Rectal smooth muscle tissue (tissue), 1 donor: ENCODE results near the gene ELL.

Source experiments
- H3K27ac ChIP-seq: one replicate; pipeline ENCODE4 v1.7.0; 2013; ENCODE audit warnings: low read depth, low read length, inconsistent platforms
- H3K27me3 ChIP-seq: one replicate; pipeline ENCODE4 v1.7.0; 2013; ENCODE audit warnings: low read length; ENCODE audit not compliant: control insufficient read depth, insufficient read depth
- H3K36me3 ChIP-seq: one replicate; pipeline ENCODE4 v1.7.0; 2013; ENCODE audit warnings: low read length; ENCODE audit not compliant: control insufficient read depth, insufficient read depth
- H3K4me1 ChIP-seq: one replicate; pipeline ENCODE4 v1.7.0; 2013; ENCODE audit warnings: low read length; ENCODE audit not compliant: control insufficient read depth, insufficient read depth
- H3K4me3 ChIP-seq: one replicate; pipeline ENCODE4 v1.7.0; 2013; ENCODE audit warnings: low read length
- H3K9ac ChIP-seq: one replicate; pipeline ENCODE4 v1.7.0; 2013; ENCODE audit warnings: low read length

Gene ELL

DNA sequence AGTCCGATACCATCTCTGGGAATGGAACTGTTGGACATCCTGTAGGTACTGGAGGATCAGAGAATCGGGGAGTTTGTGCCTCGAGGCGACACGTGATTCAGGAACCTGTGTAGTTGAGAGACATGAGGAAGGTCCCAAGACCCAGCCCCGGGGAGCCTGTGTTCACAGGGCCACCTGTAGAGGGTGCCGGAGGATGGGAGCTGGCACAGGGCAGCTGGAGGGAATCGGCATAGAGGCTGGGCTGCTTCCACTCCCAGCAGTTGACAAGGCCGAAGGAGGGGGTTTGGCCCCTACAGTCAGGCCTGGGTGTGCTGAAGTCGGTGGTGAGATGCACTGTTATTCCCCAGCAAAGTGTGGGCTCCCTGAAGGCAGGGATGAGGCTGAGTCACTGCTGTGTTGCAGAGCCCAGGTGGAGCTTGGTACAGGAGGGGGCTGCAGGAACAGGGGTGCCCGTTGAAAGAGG, 81.4 kb downstream of the ELL start:
- Histone ChIP-seq H3K4me3 (no peak overlapping the region), H3K27ac (no peak overlapping the region), H3K27me3 (peaks cover 3% of the 10 kb centered on the region), H3K9ac (no peak overlapping the region), H3K36me3 (peaks cover 6% of the 10 kb centered on the region), H3K4me1 (peaks cover 3% of the 10 kb centered on the region)

DNA sequence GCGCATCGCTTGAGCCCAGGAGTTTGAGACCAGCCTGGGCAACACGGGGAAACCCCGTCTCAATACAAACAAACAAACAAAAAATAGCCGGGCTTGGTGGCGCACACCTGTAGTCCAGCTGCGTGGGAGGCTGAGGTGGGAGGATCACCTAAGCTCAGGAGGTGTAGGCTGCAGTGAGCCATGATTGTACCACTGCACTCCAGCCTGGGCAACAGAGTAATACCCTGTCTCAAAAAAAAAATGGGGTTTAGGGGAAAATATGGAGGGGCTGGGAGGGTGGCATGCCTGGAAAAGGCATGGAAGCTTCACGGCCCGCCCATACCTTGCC, 82.0 kb downstream of the ELL start:
- H3K4me1 ChIP-seq = peaks cover 3% of the 10 kb centered on the region
- peaks cover 5% of the 10 kb centered on the region for H3K36me3 ChIP-seq
- no peak overlapping the region for H3K9ac ChIP-seq
- H3K27ac ChIP-seq = no peak overlapping the region
- peaks cover 3% of the 10 kb centered on the region for H3K27me3 ChIP-seq
- H3K4me3 ChIP-seq = no peak overlapping the region

DNA sequence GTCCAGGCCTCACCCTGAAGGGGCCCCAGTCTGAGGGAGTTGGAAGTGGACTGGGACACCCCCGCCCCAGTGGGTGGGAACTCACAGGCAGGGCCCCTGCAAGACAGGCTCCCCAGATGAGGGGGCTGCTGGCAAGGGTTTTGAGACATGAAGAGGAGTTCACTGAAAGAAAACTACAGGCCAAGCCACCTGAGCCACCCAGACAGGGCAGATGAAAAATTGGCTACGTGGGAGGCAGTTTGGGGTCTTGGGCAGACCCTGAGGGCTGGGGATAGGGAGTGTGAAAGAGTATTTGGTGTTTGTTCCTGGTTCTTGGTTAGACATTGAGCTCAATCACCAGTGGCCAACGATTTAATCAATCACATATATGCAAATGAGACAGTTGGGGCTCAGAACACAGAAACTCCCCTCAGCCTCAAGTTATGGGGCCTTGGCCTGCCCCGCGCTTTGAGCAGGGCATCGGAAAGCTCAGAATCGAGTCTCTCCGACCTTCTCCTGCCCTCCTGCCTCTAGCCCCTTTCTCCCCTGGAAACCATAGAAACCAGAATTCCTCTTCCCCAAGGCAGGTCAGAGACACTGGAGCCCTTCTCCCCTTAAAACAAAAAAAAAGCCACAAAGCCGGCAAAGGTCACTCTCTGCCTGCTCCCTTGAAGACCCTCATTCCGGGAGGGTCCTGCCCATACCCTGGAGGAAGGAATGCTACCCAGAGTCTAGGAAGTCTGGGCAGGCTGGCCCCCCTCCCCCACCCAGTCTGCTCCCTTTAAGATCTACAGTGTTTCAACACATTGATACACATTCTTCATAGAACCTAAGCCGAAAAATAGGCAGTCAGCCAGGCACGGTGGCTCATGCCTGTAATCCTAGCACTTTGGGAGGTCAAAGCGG, 82.6 kb downstream of the ELL start:
- peaks cover 3% of the 10 kb centered on the region for H3K4me1 ChIP-seq
- H3K27me3 ChIP-seq = peaks cover 3% of the 10 kb centered on the region
- H3K36me3 ChIP-seq = no peaks in the 10 kb centered on the region
- no peak overlapping the region for H3K27ac ChIP-seq
- no peak overlapping the region for H3K4me3 ChIP-seq
- H3K9ac ChIP-seq = no peak overlapping the region

DNA sequence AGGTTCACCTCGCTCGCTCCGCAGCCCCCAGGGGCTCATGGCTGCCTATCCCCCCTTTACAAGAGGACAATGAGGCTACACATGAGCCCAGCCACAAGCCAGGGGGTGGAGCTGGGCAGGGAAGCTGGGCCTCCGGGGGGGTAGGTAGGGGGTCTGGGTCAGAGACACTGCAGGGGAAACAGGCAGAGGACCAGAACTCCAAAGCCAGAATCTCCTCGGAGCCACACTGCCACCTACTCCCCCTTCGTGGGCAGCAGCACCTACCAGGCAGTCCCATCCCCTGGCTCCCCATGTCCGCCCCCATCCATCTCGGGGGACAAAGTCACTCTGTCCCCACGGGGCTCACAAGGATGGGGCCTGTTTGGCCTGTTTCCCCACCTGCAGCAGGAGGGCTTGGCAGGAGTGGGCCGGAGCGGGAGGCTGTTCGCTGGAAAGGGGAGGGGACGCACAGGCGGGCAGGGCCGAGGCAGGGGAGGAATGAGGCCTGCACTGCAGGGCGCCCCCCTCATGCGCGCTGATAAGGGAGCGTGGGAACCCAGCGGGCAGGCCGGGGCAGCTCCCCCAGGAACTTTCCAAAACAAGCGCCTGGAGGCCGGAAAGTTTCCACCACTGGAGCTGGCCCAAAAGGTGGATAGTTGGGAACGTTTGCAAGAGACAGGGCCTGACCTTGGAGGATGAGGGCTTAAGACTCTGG, 83.4 kb downstream of the ELL start:
- Histone ChIP-seq H3K36me3 (no peaks in the 10 kb centered on the region), H3K9ac (no peak overlapping the region), H3K4me1 (peaks cover 3% of the 10 kb centered on the region), H3K27me3 (peaks cover 3% of the 10 kb centered on the region), H3K4me3 (peak overlapping the region; percentile 44), H3K27ac (no peak overlapping the region)

DNA sequence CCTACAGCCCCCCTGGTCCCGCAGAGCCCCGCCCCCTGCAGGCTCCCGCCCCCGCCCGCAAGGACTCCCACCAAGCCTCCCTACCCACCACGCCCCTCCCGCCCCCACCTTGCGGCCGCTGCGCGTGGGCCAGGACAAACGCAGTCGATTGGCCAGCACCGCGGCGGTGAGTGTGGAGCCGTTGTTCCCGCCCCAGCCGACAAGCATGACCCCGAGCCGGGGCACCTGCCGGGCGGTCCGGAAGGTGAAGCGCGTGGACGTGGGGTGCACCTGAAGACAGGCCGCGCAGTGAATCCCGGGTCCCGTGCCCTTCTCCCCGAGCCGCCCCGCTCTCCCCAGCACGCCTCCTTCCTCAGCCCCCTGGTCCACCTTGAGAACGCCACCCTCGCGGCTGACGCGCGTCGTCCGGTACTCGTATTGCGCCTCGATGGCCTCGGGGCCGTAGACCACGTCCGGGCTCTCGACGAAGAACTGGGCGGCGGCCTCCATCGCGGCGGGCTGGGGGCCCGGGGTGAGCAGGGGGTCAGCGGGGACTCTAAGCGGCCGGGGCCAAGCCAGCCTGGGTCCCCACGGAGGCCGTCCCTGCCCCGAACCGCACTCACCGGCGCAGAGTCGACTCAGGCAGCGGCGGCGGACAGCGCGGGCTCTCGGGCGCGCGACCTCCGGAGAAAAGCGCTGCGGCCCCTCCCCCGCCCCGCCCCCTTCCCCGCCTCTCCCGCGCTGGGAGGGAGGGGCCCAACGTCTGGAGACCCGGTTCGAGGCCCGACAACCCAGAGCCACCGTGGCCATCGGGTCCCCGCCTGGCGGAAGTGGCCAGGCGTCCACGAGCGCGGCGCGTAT, 84.2 kb downstream of the ELL start, which contains the start of gene ISYNA1:
Gene ISYNA1, minus strand, starts transcription at position 643 of the 840 bp plus-strand sequence. Its CDS starts 154 bp downstream, at position 489.
- no peak within 1 kb of the TSS for H3K9ac ChIP-seq
- H3K27ac ChIP-seq = no peak within 1 kb of the TSS
- H3K27me3 ChIP-seq = peaks cover 3% of the 10 kb centered on the region
- no peaks in the 10 kb centered on the region for H3K36me3 ChIP-seq
- peaks cover 3% of the 10 kb centered on the region for H3K4me1 ChIP-seq
- peak within 1 kb of the TSS; percentile 65 for H3K4me3 ChIP-seq

DNA sequence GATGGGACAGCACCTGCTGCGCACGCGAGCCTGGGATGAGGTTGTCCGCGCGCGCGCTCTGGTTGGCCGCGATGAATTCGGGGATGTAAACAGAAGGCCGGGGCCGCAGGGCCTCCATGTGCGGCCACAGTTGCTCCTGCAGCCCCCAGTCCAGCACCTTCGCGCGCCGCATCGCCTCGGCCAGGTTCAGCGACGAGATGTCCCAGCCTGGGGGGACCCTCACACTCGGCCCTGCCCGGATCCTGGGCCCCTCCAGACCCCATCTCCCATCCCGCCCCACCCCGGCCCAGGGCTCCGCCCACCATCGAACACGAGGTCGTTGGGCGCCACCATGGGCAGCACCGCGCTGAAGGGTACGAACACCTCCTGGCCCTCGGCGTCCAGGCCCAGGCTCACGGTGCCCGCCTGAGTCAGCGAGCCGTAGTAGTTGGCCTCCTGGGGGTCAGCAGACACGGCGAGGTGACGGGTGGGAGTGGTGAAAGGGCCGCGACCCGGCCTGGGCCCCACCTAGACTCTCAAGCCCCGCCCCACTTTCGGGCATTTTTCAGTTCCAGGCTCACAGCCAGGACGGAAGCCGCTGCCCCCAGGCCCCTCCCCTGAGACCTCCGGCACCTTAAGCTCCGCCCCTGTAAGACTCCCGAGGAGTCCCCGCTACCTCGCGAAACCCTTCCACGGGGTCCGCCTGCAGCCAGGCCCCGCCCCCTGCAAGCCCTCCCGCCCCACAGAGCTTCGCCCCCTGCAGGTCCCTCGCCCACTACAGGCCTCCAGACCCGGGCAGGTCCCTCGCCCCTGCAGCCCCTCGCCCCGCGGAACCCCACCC, 85.0 kb downstream of the ELL start:
- Histone ChIP-seq H3K4me3 (peak overlapping the region; percentile 65), H3K36me3 (no peaks in the 10 kb centered on the region), H3K27ac (no peak overlapping the region), H3K9ac (no peak overlapping the region), H3K27me3 (peaks cover 3% of the 10 kb centered on the region), H3K4me1 (peaks cover 3% of the 10 kb centered on the region)

DNA sequence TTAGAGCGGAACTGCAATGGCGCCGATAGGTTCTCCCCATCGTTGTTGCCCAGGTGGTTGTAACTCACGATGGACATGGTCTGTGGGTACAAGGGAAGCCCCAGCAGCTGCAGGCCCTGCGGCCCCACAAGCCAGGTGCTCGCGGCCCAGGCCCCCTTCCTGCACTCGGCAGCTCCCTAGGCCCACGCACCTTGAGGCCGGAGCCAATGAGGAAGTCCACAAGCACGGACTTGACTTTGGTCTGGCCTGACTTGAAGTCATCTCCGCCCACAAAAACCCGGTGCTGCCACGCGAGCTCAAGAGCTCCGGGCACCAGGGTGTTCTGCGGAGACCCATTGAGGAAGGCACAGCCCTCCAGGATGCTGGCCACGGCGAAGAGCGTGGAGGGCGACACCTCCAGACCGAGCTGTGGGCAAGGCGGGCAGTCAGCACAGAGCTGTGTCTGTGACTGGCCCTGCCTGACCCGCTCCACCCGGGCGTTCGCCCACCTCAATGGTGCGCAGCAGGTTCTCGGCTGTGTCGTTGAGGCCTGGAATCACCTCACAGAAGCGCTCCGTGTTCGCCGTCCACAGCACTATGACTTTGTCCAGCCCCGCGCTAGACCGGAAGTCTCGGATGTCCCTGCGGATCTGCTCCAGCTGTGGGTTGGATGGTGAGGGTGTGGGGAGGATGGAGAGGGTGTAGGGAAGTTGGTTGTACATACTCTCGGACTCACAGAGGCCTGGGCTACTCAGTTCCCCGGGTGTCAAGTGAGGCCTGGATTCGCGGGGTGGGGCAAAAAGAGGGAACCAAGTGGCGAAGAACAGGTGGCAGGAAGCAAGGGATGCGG, 85.8 kb downstream of the ELL start:
- H3K36me3 ChIP-seq = no peaks in the 10 kb centered on the region
- peaks cover 3% of the 10 kb centered on the region for H3K4me1 ChIP-seq
- no peak overlapping the region for H3K4me3 ChIP-seq
- peaks cover 3% of the 10 kb centered on the region for H3K27me3 ChIP-seq
- H3K9ac ChIP-seq = no peak overlapping the region
- H3K27ac ChIP-seq = no peak overlapping the region

DNA sequence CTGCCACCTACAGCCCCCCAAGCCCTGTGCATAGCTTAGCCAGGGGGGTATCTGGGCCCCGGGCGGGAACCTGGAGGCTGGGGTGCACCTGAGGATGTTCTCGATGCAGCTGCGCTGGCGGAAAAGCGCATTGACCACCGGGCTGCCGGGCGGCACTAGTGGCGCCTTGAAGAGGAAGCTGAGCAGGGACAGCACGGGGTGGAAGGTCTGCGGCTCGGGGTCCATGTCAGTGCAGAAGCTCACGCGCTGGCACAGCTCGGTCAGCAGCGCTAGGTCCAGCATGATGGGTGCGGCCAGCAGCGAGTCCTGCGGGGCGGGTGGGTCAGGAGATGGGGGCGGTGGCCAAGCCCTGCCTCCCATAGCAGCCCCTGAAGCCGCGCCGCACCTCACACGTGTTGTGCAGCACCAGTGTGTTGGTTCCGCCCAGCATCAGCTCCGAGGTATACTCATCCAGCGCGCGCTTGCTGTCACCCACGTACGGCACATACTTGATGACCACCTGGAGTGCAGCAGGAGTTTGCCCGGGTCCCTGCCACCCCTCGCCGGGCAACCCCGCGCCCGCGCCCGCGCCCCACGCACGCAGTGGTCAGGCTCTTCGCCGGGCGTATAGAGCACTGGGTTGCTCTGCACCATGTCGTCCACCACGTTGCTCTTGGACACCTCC, 86.6 kb downstream of the ELL start:
- Histone ChIP-seq H3K9ac (no peak overlapping the region), H3K27me3 (peaks cover 3% of the 10 kb centered on the region), H3K4me1 (peaks cover 3% of the 10 kb centered on the region), H3K27ac (no peak overlapping the region), H3K4me3 (no peak overlapping the region), H3K36me3 (no peaks in the 10 kb centered on the region)

DNA sequence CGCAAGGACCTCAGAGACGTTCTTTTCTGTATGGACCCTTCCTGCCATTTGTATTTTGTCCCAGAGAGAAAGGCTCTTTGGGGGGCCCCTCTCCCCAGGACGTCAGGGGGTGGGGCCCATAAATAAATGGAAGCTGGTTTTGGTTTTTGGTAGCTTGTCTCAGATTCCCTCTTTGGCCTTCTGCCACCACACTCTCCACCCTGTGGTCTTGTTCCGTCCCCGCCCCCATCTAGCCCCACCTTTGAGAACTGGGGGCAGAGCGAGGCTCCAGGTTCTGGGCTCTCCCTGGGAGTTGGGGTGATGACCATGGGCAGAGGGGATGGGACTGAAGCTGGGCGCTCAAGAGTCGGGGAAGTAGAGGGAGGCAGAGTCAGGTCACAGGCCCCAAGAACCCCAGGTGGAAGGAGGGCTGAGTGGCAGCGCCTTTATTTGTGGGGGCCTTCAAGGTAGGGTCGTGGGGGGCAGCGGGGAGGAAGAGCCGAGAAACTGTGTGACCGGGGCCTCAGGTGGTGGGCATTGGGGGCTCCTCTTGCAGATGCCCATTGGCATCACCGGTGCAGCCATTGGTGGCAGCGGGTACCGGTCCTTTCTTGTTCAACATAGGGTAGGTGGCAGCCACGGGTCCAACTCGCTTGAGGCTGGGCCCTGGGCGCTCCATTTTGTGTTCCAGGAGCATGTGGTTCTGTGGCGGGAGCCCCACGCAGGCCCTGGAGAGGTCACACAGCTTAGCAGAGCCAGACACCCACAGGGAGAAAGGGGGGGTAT, 87.3 kb downstream of the ELL start:
- Histone ChIP-seq H3K36me3 (no peaks in the 10 kb centered on the region), H3K27me3 (peaks cover 3% of the 10 kb centered on the region), H3K9ac (no peak overlapping the region), H3K4me1 (peaks cover 3% of the 10 kb centered on the region), H3K27ac (no peak overlapping the region), H3K4me3 (peak overlapping the region; percentile 8)

DNA sequence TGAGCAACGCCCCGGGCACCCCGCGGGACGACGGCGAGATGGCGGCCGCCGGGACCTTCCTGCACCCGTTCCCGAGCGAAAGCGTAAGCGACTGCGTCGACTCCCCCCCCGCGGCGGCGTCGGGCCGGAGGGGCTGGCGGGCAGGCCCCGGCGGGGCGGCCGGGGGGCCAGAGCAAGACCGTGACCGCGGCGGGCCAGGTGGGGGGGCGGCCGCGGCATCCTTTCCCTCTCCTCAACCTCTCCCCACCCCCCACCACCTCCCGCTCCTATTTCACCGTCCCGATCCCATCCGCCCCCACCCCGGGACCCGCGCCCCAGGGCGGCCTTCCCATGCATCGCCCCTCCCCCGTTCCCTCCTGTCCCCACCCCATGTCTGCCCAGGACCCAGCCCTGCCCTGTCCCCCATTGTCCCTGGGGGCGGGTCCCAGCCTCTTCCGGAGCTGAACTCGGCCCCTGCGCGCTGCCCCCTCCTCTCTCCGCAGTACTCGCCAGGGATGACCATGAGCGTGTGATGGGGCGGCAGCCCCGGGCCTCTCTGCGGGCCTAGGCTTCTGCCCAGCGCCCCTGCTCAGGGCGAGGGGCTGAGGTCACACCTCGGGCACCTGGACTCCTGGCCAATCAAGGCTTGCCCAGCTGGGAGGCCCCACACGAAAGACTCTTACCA, 88.0 kb downstream of the ELL start:
- Histone ChIP-seq H3K9ac (no peak overlapping the region), H3K4me1 (peaks cover 4% of the 10 kb centered on the region), H3K27ac (no peak overlapping the region), H3K36me3 (no peaks in the 10 kb centered on the region), H3K4me3 (peak overlapping the region; percentile 21), H3K27me3 (peaks cover 3% of the 10 kb centered on the region)
